SH-SY5Y (cell line): Measurements from ENCODE around the gene TNIP1.

Experiments
- GATA2 ChIP-seq: IDR thresholded peaks from 2 replicates; pipeline ENCODE4 v1.6.1; 2011; ENCODE audit warnings: mild to moderate bottlenecking, low read depth, low read length
- GATA3 ChIP-seq: IDR thresholded peaks from 2 replicates; pipeline ENCODE4 v1.6.1; 2011; ENCODE audit warnings: low read depth, mild to moderate bottlenecking, low read length, moderate library complexity

DNA sequence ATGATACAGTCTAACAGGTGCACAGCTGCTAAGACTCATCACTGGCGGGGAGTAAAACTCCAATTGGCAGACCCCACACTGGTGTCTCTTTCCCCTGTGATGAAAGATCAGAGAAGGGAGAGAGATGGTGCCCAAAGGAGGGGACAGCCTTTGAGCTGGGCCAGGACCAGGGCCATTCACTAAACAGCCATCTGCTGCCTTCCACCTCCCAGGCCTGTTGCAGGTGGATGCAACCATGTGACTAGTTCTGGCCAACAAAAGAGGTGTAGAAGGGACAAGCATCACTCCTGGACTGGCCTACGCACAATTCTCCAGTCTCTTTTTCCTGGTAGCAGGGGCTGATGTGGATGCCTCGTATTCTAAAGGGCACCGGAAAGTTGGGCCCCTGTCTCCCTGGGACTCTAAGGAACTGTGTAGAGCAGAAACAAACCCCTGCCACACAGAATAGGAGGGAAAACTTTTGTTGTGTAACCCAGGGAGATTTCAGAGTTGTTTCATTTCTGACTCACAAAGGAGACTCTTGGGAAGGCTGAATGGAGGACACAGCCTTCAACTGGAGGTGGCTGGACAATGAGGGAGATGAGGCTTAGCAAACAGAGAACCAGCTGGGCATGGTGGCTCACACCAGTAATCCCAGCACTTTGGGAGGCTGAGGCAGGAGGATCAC lies 26.9 kb downstream of the TNIP1 start:
- no peak for TF ChIP-seq GATA3
- TF ChIP-seq GATA2 = no peak
